Frontal cortex (tissue), 4 donors: Measurements from ENCODE around the gene KIAA1755. TPM values are rescaled to one million over a fixed set of nuclear protein-coding genes. Genes with fewer than 3 reads are reported as not detected.

Experiments
- DNase-seq, 2 donors: peaks; one replicate each; pipeline ENCODE4 v3.0.0; 2012; ENCODE audit warnings: low spot score in 2 of 2
- FAIRE-seq: peaks from 2 replicates; lab custom pipeline; 2012; peaks lifted over from hg19 to GRCh38; lab: Jason Lieb, UNC
- total RNA-seq: library from RNA; depleted of rRNA; stranded (reverse); fragments of >200 nt; gene quantifications from one replicate; pipeline ENCODE4 v1.2.3, GENCODE V29; 2014
- donor health status: control.
- donor health status: control.
- donor health status: control.

The KIAA1755 gene
- total RNA-seq, 1 donor from 2014 or later = 1.2 TPM

DNA sequence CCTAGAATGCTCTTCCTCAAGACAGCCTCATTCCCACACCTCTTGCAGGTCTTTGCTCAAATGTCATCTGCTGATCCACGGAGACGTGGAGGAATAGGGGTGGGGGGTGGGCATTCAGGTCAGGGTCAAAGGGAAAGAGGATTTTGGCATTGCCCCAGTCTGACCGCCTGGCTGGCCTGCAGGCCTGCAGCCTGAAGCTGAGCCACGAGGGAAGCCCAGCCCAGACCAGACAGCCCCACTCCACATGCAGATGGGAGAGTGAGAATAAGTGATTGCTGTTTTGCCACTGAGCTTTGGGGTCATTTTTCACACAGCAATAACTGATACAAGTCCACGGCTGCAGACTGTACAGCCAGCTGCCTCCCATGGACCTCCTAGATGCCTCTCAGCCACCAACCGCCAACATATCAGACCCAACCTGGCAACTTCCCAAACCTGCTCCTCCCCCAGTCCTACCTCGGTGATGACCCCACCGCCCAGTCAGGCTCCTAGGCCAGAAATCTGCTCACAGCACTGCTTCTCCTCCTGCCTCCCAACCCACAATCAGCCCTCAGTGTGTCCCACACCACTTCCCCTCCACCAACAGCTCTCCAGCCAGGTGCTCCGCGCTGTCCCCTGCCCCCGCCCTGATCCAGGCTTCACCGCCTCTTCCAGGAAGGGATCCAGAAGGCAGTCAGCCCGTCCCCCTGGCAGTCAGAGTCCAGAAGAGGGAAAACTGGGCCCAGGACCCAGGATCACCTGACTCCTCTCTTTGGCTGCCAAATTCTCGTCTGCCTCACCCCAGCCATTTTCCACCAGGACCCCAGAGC is 14.0 kb downstream of the KIAA1755 start:
- no peak for DNase-seq
- no peak for FAIRE-seq

DNA sequence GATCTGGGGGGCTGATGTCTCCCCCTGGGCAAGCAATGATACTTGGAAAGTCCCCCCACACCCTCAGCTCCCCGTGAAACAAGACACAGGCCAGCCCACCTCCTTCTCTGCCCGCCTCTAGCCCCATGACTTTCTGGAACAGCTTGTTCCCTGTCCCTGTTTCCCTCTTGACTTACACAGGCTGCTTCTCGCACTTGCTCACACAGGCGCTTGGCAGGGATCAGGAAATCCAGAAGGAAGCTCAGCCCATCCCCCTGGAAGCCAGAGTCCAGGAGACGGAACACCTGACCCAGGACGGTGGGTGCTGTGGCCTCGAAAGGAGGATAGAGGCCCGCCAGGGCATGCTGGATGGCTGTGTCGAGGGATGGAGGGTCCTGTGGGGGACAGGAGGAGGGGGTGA is 14.8 kb downstream of the KIAA1755 start:
- DNase-seq (no peak), FAIRE-seq (no peak)

DNA sequence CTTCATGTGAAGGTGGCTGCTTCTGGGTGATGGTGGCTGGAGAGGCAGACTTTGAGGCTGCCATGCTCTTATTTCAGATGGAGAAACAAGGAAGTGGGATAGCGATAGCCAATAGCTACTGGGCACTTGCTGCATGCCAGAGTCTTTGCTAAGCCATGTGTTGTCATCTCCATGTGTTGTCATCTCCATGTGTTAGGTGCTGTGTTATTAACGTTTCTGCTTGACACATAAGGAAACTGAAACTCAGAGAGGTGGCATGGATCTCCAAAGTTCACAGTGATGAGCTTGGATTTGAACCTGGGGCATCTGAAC is 16.9 kb downstream of the KIAA1755 start:
- FAIRE-seq = no peak

DNA sequence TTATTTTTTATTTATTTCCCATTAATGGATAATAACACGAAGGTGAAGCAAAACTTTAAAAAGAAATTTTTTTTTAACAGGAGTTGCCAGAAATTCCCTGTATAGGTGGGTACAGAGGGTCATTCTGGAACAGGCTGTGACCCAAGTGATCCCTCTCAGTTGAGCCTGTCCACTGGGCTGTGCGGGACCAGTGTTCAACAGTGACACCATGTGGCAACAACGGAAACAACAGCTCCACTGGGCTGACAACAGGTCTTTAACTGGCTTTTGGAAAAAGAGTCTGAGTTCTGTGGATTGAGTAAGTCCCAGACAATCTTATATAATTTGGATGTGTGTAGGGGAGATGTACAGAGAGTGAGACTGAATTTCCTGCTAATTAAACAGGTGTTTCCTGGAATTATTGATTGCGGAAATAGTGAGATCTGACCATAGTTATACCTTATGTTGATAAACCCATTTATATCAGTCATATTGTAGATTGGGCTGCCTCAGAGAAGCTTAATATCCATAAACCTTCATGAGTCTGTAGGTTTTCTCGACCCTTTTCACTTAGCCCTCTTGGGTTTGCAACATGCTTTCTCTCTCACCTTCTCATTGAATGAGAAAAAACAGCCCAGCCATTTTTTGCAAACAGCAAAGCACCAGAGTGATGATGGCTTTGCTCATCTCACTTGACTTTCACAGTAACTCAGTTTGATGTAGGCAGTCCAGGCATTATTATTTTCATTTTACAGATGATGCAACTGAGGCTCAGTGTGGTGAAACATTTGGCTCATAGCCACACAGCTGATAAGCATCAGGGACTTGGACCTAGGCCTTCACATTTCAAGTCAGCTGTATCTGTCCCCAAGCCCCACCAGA is 17.5 kb downstream of the KIAA1755 start:
- FAIRE-seq (no peak), DNase-seq (no peak)

More for the DNA sequence above, 16.9 kb downstream of the KIAA1755 start:
- DNase-seq = no peak

DNA sequence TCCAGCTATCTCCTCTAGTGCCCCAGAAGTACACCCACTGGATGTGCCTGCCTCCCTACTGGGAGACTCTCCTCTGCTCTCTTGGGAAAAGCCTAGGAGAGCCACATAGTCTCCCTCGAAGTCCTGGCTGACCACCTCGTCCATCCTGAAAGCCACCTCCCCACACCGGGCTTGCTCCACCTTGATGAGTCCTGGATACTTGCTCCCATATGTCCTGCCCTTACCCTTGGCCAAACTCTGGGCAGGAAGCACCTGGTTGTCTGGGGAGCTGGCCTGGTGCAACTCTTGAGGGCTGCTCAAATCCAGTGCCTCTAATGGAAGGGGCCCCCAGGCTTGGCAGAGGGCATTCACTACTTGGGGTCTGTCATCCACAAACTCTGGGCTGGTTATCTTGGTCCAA is 19.3 kb downstream of the KIAA1755 start:
- no peak for FAIRE-seq
- no peak for DNase-seq

DNA sequence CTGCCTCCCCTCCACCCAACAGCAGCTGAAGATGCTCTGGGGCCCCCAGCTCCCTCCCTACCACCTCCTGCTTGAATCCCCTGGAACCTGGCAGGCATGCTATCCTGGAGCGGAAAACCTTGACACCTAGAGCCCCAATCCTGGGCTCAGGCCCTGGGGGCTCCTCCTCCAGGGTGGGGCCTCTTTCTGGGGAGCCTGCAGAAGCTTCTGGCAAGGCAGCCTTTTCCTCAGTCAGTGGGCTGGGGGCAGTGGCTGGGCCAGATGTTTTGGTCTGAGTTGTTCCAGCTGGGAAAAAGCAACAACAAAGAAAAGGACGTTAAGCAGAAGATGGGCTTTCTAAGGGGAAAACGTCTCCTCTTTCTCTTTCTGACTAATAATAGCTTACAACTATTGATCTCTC is 21.1 kb downstream of the KIAA1755 start:
- FAIRE-seq = no peak
- no peak for DNase-seq

DNA sequence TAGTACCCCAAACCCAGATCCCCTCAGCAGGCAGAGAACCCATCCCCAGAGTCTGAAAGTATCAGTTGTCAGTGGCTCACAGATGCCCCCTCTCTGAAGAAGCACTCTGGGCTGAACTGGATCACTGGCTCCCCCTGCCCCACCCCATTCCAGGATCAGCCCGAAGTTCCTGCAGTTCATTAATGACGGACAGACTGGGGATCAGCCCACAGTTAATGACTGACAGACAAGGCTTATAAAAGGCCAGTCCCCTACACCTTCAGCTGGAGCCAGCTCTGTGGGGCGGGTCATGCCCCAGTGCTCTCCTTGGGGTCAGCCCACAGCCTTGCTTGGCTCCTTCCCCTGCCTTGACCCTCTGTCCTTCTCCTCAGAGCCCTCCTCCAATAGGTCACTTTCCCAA is 21.7 kb downstream of the KIAA1755 start:
- DNase-seq (no peak), FAIRE-seq (no peak)

DNA sequence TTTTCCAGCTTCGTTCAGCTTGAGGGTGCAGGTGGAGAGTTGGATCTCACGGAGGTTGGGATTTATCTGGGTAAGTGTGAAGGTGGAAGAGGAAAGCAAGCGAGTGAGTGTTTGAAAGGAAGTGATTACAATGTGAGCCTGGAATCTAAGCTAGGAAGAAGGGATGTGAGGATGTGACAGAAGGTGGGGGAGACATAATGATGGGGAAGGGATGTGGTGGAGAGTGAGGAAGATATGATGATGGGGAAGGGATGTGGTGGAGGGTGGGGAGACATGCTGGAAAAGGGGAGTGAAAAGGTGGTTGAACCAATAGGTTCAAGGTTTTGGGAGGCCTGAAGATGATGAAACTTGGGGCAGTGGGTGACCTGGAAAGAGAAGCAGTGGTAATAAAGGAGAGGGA is 23.2 kb downstream of the KIAA1755 start:
- no peak for DNase-seq
- FAIRE-seq = no peak

DNA sequence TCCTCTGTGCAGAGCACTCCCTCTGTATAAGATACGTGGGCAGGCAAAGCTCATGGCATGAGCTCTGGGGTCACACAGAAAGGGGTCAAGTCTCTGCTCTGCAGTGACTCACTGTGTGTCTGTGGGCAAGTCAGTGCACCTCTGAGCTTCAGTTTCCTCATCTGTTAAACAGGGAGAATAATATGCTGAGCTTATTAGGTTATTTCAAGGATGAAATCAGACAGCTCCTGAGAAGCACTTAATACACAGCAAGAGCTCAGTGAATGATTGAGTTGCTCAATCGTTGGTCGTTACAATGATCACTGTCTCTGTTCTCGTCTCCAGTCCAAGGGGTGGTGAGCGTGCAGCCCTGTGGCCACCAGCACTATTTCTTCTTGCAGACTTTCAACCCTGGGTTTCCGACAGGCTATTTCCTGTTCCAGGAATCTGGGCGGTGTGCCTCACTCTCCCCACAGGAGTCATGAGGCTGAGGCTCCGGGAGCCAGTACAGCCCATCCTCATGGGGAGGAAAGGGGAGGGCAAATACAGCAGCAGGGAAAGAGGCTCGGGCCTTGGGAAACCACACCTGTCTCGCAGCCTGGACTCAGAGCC is 28.9 kb downstream of the KIAA1755 start:
- DNase-seq = no peak
- FAIRE-seq = no peak

DNA sequence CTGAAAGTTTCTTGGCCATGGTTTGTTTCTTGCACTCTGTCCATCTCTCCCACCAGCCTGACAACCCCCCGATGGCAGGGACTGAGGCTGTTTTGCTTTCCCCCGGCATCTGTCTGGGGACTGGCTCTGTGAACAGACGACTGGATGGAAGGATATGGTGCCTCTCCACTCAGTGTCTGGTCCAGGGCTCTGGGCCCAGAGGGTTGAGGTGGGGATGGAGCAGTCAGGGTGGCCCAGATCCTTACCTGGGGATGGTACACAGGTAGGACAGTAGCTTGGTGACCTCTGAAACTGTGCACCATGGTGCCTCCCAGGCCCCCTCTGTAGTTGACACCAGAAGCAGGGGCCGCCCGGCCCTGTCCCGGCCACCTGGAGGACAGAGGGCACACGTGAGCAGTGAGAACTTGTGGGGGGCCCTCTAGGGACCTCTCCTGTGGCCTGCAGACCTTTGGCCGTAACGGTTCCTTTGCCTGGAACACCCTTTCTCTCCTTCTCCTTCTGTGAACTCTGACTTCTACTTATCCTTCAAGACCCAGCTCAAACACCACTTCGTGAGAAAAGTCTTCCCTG is 29.5 kb downstream of the KIAA1755 start:
- DNase-seq (no peak), FAIRE-seq (no peak)

DNA sequence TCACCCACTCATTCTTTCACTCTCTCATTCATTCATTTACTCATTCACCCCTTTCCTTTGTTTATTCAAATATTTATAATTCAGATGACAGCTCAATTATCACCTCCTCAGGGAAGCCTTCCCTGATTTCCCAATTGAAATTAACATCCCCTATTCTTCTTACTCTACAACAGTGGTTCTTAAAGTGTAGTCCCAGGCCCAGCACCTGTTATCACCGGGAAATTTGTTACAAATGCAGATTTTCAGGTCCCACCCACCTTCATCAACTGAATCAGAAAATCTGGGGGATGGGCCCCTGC is 30.3 kb downstream of the KIAA1755 start:
- no peak for FAIRE-seq
- DNase-seq = no peak

DNA sequence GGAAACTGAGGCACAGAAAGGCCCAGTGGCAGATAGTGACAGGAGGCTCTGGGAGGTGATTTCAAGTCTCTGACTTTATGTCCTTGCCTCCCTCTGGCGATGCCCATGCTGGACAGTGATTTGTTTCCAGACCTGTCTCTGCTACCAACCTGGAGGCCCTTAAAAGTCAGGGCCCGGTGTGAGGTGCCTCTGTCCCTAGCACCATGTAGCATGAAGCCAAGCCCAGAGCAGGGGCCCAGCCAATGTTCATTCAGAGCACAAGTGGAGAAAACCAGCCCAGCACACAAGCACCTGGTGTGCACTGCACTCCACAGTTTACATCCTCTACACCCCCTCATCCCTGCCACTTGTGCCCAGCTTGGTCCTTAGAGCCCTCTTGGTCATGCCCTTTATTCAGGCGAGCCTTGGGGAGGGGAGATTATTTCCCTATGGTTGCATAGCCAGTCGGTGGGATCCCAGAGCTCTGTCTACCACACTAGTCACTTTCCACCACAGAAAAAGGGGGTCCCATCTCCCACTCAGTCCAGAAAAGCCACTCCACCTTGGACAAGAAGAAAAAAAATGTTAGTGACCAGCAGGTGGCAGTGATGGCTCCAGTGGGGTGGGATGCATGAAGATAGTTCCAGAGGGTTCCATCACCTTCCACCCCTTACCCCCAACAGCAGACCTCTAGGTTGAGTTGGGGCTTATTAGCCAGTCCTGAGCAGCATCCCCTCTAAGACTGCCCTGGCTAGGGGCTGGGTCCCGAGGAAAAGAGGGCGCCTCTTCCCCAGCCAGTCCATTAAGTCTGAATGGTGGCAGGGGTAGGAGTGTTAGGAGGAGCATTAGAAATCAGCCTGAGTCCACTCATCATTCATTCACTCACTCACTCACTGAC is 30.9 kb downstream of the KIAA1755 start:
- no peak for FAIRE-seq
- no peak for DNase-seq

DNA sequence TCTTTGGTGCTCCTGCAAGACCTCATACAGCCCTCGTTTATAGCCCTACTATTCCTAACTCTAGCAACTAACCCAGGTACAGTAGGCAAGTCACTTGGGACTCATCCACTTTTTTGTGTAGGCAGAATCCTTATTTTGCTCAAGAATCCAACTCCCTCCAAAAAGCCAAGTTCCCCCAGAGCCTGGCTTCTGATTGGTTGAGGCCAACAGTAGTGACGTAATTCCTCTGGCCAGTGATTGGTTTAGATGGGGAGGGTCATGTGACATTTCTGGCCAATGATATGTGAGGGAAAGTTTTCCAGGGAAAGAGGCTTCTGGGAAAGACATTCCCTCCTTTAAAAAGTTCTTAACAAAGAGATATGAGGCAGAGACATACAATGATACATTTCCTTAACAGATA is 32.1 kb downstream of the KIAA1755 start:
- DNase-seq (no peak), FAIRE-seq (no peak)

DNA sequence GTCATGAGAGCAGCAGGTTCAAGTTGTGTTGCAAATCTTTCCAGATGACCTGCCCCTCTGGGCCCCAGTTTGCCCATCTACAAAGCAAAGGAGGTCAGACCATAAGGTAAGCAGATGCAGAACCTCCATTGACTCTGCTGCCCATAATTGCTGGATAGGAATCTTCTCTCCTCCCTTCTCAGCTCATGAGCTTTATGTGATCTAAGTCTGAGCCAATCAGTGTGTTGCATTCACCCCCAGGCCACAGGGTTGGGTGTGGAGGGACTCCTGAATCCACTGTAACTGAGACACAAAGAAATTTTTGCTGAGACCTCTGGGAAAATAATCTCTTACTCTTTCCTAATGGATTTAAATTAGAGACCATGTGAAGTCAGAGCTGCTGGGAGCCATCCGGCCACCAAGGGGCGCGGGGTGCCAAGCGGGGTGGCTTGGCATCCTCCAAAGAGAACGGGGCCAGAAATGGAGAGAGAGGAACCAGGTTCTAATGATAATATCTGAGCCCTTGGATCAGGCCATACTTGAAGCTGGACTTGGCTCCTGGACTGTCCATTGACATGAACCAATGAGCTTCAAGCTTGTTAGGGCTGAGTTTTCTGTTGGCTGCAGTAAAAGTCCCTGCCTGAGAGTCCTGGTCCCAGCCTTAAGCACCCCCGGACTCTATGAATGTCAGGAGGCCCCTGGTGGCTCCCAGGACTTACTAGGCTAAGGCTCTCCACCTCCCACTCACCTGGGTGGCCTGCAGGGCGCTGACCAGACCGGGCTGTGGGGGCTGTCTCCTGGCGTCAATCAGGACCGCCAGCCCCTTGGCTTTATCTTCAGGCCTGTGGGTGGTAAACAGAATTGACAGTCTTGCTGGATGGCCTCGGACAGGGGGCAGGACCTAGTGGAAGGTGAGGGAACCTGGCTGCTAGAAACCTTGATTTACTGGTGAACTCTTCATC is 32.8 kb downstream of the KIAA1755 start:
- DNase-seq = no peak
- FAIRE-seq = no peak

DNA sequence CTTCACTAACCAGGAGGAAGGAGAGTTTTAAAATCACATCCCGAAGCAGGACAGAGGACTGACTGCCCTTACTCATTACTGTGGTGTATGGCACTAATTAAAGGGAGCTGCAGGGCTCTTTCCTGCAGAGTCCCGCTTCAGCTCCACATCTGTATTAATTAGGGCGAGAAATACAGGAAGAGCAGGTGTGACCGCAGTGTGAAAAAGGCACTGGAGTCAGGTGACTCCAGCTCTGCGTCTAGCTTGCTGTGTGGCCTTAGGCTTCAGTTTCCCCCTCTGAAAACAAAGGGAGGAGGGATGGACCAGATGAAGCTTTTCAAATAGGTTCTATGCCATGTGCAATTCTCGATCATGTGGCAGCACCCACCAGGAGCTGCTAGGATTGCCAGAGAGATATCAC is 34.0 kb downstream of the KIAA1755 start:
- DNase-seq (no peak), FAIRE-seq (no peak)

DNA sequence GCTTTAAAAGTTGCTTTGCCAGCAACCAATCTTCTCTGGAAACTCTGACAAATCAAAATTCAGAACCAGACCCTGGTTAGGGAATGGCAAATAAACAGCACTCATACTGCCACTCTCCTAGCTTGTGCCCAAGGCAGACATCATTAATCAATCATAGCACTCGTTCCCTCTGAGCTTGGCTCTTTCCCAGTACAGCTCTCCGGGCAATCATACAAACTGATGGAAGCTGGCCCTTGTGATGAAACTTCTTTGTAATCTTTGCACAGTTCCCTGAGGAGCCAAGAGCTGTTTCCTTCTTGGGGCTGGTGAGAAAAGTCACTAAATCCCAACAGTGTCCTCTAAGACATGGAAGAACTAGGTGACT is 34.7 kb downstream of the KIAA1755 start:
- FAIRE-seq = no peak

DNA sequence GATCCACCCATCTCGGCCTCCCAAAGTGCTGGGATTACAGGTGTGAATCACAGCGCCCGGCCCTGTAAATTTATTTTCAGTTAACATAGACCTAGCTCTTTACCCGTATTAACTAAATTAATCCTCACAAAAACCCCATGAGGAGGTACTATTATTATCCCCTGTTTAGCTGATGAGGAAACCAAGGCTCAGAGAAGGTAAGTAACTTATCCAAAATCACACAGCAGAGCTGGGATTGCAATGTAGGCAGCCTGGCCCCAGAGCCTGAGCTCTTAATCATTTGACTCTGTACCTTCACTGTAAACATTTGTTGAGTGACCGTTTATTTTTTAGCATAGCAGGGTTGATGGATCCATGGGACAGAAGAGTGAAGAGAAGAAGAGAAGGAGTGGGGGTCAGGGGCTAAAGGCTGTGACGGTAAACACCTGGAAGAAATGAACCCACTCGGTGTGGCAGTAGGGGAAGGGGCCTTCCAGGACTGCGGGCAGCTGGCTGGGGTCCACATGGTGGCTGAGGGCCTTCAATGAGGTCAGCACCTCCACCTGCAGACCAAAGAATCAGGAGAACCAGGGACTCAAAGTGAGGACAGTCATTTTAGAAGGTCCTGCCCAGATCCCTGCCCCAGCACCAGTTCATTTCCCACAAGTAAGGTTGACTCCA is 35.2 kb downstream of the KIAA1755 start:
- DNase-seq (no peak), FAIRE-seq (no peak)

More for the DNA sequence above, 34.7 kb downstream of the KIAA1755 start:
- DNase-seq = no peak

DNA sequence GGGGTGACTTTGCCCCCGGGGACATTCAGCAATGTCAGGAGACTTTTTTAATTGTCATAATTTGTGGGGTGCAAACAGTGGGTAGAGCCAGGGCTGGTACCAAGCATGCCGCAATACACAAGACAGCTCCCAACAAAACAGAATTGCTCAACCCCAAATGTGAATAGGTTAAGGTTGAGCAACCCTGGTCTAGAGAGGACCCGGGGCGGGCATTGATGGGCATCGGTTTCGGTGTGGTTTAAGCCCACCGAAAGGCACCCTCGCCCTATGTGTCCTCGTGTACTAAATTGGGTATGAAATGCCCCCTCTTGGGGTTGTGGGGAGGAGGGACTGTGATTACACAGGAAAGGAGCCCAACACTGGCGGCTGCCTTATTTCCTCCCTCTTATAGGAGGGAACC is 36.0 kb downstream of the KIAA1755 start:
- DNase-seq = no peak
- no peak for FAIRE-seq
